Lower lobe of right lung (tissue), 2 donors: ENCODE data around the gene RAB27A. TPM values are rescaled to one million over a fixed set of nuclear protein-coding genes. Genes with fewer than 3 reads are reported as not detected.
A peak's percentile ranks its signal among the peaks of the same experiment; 100 is the strongest.
"Not testable (repeated sequence)": the region's sequence is repeated elsewhere in the genome, so short reads cannot be mapped to it uniquely, and the experiment has no call there.

Experiments
- ATAC-seq, 2 donors: fragments of 200-7000 bp; cut with Tn5 transposase; one replicate each; pipeline ENCODE4 v1.9.1; 2020 to 2022; ENCODE audit warnings: mild to moderate bottlenecking in 2 of 2, moderate library complexity in 2 of 2
- DNase-seq: peaks from one replicate; pipeline ENCODE4 v3.0.0-alpha.2; 2020
- H3K27ac ChIP-seq: fragments of 200-600 bp; one replicate; pipeline ENCODE4 v1.8.0; 2022
- H3K27me3 ChIP-seq: fragments of 200-600 bp; one replicate; pipeline ENCODE4 v1.8.0; 2022; ENCODE audit warnings: low read depth
- H3K36me3 ChIP-seq: fragments of 200-600 bp; one replicate; pipeline ENCODE4 v1.8.0; 2022; ENCODE audit warnings: mild to moderate bottlenecking
- H3K4me1 ChIP-seq: fragments of 200-600 bp; one replicate; pipeline ENCODE4 v1.8.0; 2022
- H3K4me3 ChIP-seq: fragments of 200-600 bp; one replicate; pipeline ENCODE4 v1.8.0; 2022; ENCODE audit warnings: mild to moderate bottlenecking
- H3K9me3 ChIP-seq: fragments of 200-600 bp; one replicate; pipeline ENCODE4 v1.8.0; 2022
- CTCF ChIP-seq: fragments of 200-600 bp; IDR thresholded peaks from one replicate; pipeline ENCODE4 v1.8.0; 2022; ENCODE audit warnings: antibody characterized with exemption, mild to moderate bottlenecking
- intact Hi-C: fragments of 100-400 bp; cut with DNase I; formaldehyde crosslinking; loops from one replicate; pipeline ENCODE4 v1.11.0; 2022
- total RNA-seq: library from RNA; stranded (reverse); fragmentation: NEBNext Ultra II Directional; extraction: Animal tissue kit (Norgen Biotek cat#: 25700); gene quantifications from one replicate; pipeline ENCODE4 v1.2.1, GENCODE V29; 2021
- donor health status: DM: no; HTN: yes; CAD: no; lungs with severe emphysema.

RAB27A gene
- total RNA-seq, 1 donor from 2014 or later: 63.4 TPM

DNA sequence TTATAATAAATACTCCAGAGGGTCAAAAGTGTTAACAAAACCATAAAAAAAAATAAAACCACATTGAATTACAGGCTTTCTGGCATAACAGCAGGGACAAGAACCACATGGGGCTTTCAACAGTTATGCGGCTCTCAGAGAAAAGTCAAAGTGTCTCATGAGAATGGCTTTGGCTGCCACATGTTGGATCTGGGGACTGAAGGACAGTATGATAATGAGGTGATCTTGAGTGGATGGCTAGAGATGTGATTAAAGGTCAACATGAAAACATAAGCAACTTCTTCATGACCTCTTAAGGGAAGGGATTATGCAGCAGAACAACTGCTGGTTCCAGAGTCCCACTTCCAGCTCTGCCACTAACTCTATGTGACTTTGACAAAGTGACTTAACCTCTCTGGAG lies 5.2 kb downstream of the RAB27A start:
- no peaks in the 10 kb centered on the region for H3K27me3 ChIP-seq
- TF ChIP-seq CTCF: no peak
- ATAC-seq (no peak), DNase-seq (no peak)
- peak overlapping the region; percentile 69 for H3K27ac ChIP-seq
- H3K4me3 ChIP-seq: no peak overlapping the region
- H3K36me3 ChIP-seq: no peaks in the 10 kb centered on the region
- H3K4me1 ChIP-seq: peaks cover 80% of the 10 kb centered on the region
- intact Hi-C loops: no loop called here
- no peaks in the 10 kb centered on the region for H3K9me3 ChIP-seq

DNA sequence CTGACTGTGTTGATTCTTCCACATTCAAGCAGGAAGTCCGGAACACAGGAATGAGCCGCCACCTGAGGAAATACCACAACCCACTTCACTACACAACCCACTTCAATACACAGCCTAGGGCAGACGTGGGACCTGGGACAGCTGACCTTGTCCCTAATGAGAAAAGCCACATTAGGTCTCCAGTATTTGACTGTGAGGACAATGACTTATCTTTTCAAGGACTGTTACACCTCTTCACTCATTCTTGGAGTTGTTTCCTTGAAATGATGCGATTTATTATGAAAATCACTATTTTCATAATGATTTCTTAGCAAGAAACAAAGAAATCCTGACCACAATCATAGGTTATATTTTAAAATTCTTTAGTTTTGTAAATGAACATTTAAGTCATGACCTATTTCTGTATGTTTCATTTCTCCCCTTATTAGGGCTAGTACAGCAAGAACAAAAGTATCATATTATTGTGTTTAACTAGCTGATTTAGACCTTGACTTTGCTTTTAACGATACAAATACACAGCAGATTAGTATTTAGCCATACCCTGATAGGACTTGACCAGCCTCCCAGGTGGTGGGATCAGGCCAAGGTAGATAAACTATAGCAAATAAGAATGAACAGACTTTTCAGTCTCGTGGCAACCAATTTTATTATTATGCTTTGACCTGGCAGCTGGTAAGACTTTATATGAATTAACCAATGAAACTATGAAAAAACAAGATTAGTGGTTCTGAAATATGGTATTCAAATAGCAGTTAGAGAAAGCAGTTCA lies 6.0 kb downstream of the RAB27A start:
- Histone ChIP-seq H3K27ac (peak overlapping the region; percentile 69), H3K36me3 (no peaks in the 10 kb centered on the region), H3K9me3 (no peaks in the 10 kb centered on the region), H3K27me3 (no peaks in the 10 kb centered on the region), H3K4me1 (peaks cover 84% of the 10 kb centered on the region), H3K4me3 (no peak overlapping the region)
- ATAC-seq: peak; percentile 82 to 89
- peak; percentile 59 for DNase-seq
- no peak for TF ChIP-seq CTCF
- intact Hi-C loops: no loop called here

DNA sequence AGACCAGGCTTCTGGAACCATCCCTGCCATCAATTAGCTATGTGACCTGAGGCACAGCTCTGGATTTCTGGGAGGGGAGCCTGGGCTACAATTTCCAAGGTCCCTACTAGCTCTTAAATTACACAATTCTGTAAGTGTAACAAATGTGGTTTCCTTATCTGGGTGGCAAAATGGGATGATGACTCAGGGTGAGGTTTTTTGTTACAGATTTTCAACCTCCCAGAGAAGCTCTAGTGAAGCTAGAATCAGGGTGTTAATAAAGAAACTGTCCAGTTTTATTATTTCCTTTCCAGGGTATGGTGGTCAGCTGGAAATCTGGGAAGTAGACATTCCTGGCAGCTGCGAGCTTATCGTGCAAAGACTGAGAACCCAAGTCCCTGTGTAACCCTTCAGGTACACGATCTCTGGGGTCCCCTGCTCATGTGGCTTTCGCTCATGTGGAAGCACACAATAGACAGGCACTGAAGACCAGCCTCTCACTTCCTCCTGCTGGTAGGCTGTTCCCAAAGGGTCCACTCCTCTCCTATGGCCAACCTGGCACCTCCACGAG lies 7.3 kb downstream of the RAB27A start:
- Histone ChIP-seq H3K4me1 (peaks cover 82% of the 10 kb centered on the region), H3K9me3 (no peaks in the 10 kb centered on the region), H3K4me3 (no peak overlapping the region), H3K27ac (peak overlapping the region; percentile 69), H3K36me3 (no peaks in the 10 kb centered on the region), H3K27me3 (no peaks in the 10 kb centered on the region)
- no peak for TF ChIP-seq CTCF
- ATAC-seq (peak; percentile 40 to 62), DNase-seq (no peak)
- intact Hi-C loops: no loop called here

DNA sequence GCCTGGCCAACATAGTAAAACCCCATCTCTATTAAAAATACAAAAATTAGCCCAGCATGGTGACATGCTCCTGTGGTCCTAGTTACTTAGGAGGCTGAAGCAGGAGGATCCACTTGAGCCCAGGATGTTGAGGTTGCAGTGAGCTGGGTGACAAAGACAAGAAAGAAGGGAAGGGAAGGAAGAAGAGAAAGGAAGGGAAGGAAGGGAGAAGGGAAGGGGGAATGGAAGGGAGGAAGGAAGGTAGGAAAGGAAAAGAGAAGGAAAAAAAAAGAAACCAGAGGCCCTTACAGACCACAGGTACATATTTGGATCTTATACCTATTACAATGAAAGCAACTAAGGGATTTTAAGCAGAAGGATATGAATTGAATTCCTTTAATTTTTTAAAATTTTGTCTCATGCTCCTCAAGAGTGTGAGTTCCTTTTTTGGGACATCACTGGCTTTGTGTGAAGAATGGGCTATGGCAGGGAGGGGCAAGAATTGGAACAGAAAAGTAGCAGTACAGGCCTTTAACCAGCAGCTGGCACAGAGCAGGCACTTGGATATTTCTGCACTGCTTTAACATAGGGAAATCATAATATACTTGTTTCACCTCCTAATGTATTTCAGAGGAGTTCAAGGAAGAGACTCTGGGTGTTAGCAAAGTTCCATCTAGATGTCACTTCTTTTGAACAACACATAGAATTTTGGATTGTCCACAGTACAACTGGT lies 7.9 kb downstream of the RAB27A start:
- H3K4me3 ChIP-seq: no peak overlapping the region
- H3K4me1 ChIP-seq: peaks cover 83% of the 10 kb centered on the region
- H3K9me3 ChIP-seq: no peaks in the 10 kb centered on the region
- no peak for TF ChIP-seq CTCF
- H3K36me3 ChIP-seq: no peaks in the 10 kb centered on the region
- no peaks in the 10 kb centered on the region for H3K27me3 ChIP-seq
- intact Hi-C loops: no loop called here
- H3K27ac ChIP-seq: peak overlapping the region; percentile 69
- DNase-seq (no peak), ATAC-seq (peak in 1 of 2 donors; percentile 21)

DNA sequence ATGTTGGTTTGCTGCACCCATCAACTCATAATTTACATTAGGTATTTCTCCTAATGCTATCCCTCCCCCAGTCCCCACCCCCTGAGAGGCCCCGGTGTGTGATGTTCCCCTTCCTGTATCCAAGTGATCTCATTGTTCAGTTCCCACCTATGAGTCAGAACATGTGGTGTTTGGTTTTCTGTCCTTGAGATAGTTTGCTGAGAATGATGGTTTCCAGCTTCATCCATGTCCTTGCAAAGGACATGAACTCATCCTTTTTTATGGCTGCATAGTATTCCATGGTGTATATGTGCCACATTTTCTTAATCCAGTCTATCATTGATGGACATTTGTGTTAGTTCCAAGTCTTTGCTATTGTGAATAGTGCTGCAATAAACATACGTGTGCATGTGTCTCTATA lies 9.0 kb downstream of the RAB27A start:
- not testable (repeated sequence) for DNase-seq, H3K27ac ChIP-seq
- H3K4me1 ChIP-seq: peaks cover 82% of the 10 kb centered on the region

More for the DNA sequence above, 9.0 kb downstream of the RAB27A start:
- H3K36me3 ChIP-seq, H3K27me3 ChIP-seq, ATAC-seq, intact Hi-C loops, H3K9me3 ChIP-seq, H3K4me3 ChIP-seq: not testable (repeated sequence)
